Fibroblast of pulmonary artery (primary cell): ENCODE results near the gene HTR6.
"Not testable (repeated sequence)": the region's sequence is repeated elsewhere in the genome, so short reads cannot be mapped to it uniquely, and the experiment has no call there.

ENCODE experiments used
- DNase-seq: peaks from one replicate; pipeline ENCODE4 v3.0.0-alpha.2; 2010; ENCODE audit warnings: low read depth
- H3K4me3 ChIP-seq: replicated peaks from 2 replicates; pipeline ENCODE4 v1.5.1; 2011; ENCODE audit warnings: low read depth, mild to moderate bottlenecking, control low read depth, low read length, moderate library complexity
- CTCF ChIP-seq: IDR thresholded peaks from 2 replicates; pipeline ENCODE4 v1.5.1; 2011; ENCODE audit warnings: mild to moderate bottlenecking, control low read depth, low read length, inconsistent platforms; ENCODE audit errors: missing control alignments

Gene HTR6

GRCh38 chr1:19630720-19631395, 33.8 kb upstream of the HTR6 start:
- no peak for TF ChIP-seq CTCF
- DNase-seq, result no peak
- no peak overlapping the region for H3K4me3 ChIP-seq

- no peak for TF ChIP-seq CTCF
- no peak for DNase-seq
- H3K4me3 ChIP-seq, result no peak overlapping the region
Measured at GRCh38 chr1:19632211-19632610, 32.5 kb upstream of the HTR6 start.

GRCh38 chr1:19633106-19633505, 31.6 kb upstream of the HTR6 start:
- TF ChIP-seq CTCF, result no peak
- DNase-seq, result no peak
- no peak overlapping the region for H3K4me3 ChIP-seq

- H3K4me3 ChIP-seq, DNase-seq: not testable (repeated sequence)
Measured at GRCh38 chr1:19635064-19635463, 29.6 kb upstream of the HTR6 start.

GRCh38 chr1:19635646-19636045, 29.0 kb upstream of the HTR6 start:
- DNase-seq, result peak; percentile 36
- TF ChIP-seq CTCF, result no peak
- no peak overlapping the region for H3K4me3 ChIP-seq

- no peak for TF ChIP-seq CTCF
- DNase-seq, result no peak
- H3K4me3 ChIP-seq, result no peak overlapping the region
Measured at GRCh38 chr1:19636065-19636464, 28.6 kb upstream of the HTR6 start.

- not testable (repeated sequence) for DNase-seq, H3K4me3 ChIP-seq
Measured at GRCh38 chr1:19636749-19637148, 27.9 kb upstream of the HTR6 start.

GRCh38 chr1:19637606-19638005, 27.1 kb upstream of the HTR6 start:
- no peak for DNase-seq
- TF ChIP-seq CTCF, result no peak
- H3K4me3 ChIP-seq, result no peak overlapping the region

GRCh38 chr1:19639228-19639627, 25.4 kb upstream of the HTR6 start:
- H3K4me3 ChIP-seq, result not testable (repeated sequence)

More at GRCh38 chr1:19639228-19639627, 25.4 kb upstream of the HTR6 start:
- not testable (repeated sequence) for DNase-seq
